H9 (cell line): ENCODE data around the gene CERS1. TPM values are rescaled to one million over a fixed set of nuclear protein-coding genes. Genes with fewer than 3 reads are reported as not detected.
"Not testable (repeated sequence)": the region's sequence is repeated elsewhere in the genome, so short reads cannot be mapped to it uniquely, and the experiment has no call there.

Experiments used
- DNase-seq: peaks from one replicate; pipeline ENCODE4 v3.0.0-alpha.2; 2017
- H2AFZ ChIP-seq: one replicate; pipeline ENCODE4 v1.6.1; 2013; ENCODE audit warnings: mild to moderate bottlenecking, low read length, control low read depth, moderate library complexity
- H2AK5ac ChIP-seq: 2 replicates; pipeline ENCODE4 v1.6.1; 2013; ENCODE audit warnings: low read length, control low read depth, mixed read lengths; ENCODE audit not compliant: insufficient read length
- H2BK120ac ChIP-seq: one replicate; pipeline ENCODE4 v1.6.1; 2013; ENCODE audit warnings: low read depth, mild to moderate bottlenecking, low read length, control low read depth, inconsistent platforms; ENCODE audit not compliant: poor library complexity, severe bottlenecking
- H2BK12ac ChIP-seq: 2 replicates; pipeline ENCODE4 v1.6.1; 2013; ENCODE audit warnings: low read length, control low read depth, mixed read lengths, low read depth; ENCODE audit not compliant: insufficient read length
- H2BK15ac ChIP-seq: 2 replicates; pipeline ENCODE4 v1.6.1; 2013; ENCODE audit warnings: low read depth, low read length, control low read depth
- H2BK20ac ChIP-seq: one replicate; pipeline ENCODE4 v1.6.1; 2013; ENCODE audit warnings: low read depth, mild to moderate bottlenecking, low read length, control low read depth, inconsistent platforms; ENCODE audit not compliant: poor library complexity, severe bottlenecking
- H2BK5ac ChIP-seq: 2 replicates; pipeline ENCODE4 v1.6.1; 2013; ENCODE audit warnings: low read length, control low read depth, mixed read lengths; ENCODE audit not compliant: insufficient read length
- H3K14ac ChIP-seq: 2 replicates; pipeline ENCODE4 v1.6.1; 2013; ENCODE audit warnings: low read length, control low read depth; ENCODE audit not compliant: insufficient read depth
- H3K18ac ChIP-seq: 2 replicates; pipeline ENCODE4 v1.6.1; 2013; ENCODE audit warnings: low read depth, mild to moderate bottlenecking, mixed read lengths, low read length, control low read depth; ENCODE audit not compliant: insufficient read length
- H3K23ac ChIP-seq: 2 replicates; pipeline ENCODE4 v1.6.1; 2013; ENCODE audit warnings: low read length, control low read depth, mixed read lengths, low read depth; ENCODE audit not compliant: insufficient read length
- H3K23me2 ChIP-seq: 2 replicates; pipeline ENCODE4 v1.6.1; 2013; ENCODE audit warnings: low read depth, mild to moderate bottlenecking, mixed read lengths, low read length, control low read depth; ENCODE audit not compliant: insufficient read length, poor library complexity, severe bottlenecking
- H3K27ac ChIP-seq: 2 replicates; pipeline ENCODE4 v1.5.1; 2013; ENCODE audit warnings: low read length, control low read depth, mixed read lengths, low read depth; ENCODE audit not compliant: insufficient read length
- H3K27me3 ChIP-seq: 2 replicates; pipeline ENCODE4 v1.6.1; 2013; ENCODE audit warnings: low read length, control low read depth, inconsistent platforms; ENCODE audit not compliant: insufficient read depth
- H3K4ac ChIP-seq: 2 replicates; pipeline ENCODE4 v1.6.1; 2013; ENCODE audit warnings: low read depth, mild to moderate bottlenecking, control low read depth, inconsistent platforms, low read length, moderate library complexity
- H3K4me1 ChIP-seq: 2 replicates; pipeline ENCODE4 v1.6.1; 2013; ENCODE audit warnings: low read length, control low read depth, inconsistent platforms; ENCODE audit not compliant: insufficient read depth
- H3K4me2 ChIP-seq: 2 replicates; pipeline ENCODE4 v1.6.1; 2013; ENCODE audit warnings: low read length, control low read depth, mixed read lengths; ENCODE audit not compliant: insufficient read length, insufficient read depth
- H3K56ac ChIP-seq: 2 replicates; pipeline ENCODE4 v1.6.1; 2013; ENCODE audit warnings: low read depth, mild to moderate bottlenecking, mixed read lengths, low read length, control low read depth; ENCODE audit not compliant: insufficient read length
- H3K79me1 ChIP-seq: 2 replicates; pipeline ENCODE4 v1.6.1; 2013; ENCODE audit warnings: low read depth, mild to moderate bottlenecking, moderate library complexity, low read length, control low read depth, inconsistent platforms; ENCODE audit not compliant: insufficient read depth, poor library complexity, severe bottlenecking
- H3K79me2 ChIP-seq: 2 replicates; pipeline ENCODE4 v1.6.1; 2013; ENCODE audit warnings: low read length, control low read depth, inconsistent platforms; ENCODE audit not compliant: insufficient read depth
- H3K9ac ChIP-seq: 2 replicates; pipeline ENCODE4 v1.6.1; 2013; ENCODE audit warnings: low read length, control low read depth, mixed read lengths; ENCODE audit not compliant: insufficient read length; ENCODE audit errors: extremely low read depth
- H3K9me3 ChIP-seq: one replicate; pipeline ENCODE4 v1.6.1; 2013; ENCODE audit warnings: low read depth, low read length, inconsistent platforms; ENCODE audit not compliant: control insufficient read depth
- H3T11ph ChIP-seq: one replicate; pipeline ENCODE4 v1.6.1; 2013; ENCODE audit warnings: mild to moderate bottlenecking, low read length, control low read depth, inconsistent platforms
- H4K20me1 ChIP-seq: one replicate; pipeline ENCODE4 v1.6.1; 2013; ENCODE audit not compliant: control insufficient read depth, insufficient read length, insufficient read depth
- H4K5ac ChIP-seq: 2 replicates; pipeline ENCODE4 v1.6.1; 2013; ENCODE audit warnings: low read depth, mild to moderate bottlenecking, mixed read lengths, low read length, control low read depth; ENCODE audit not compliant: insufficient read length
- H4K8ac ChIP-seq: replicated peaks from 2 replicates; pipeline ENCODE4 v1.6.1; 2013; ENCODE audit warnings: low read length, control low read depth, mixed read lengths, low read depth; ENCODE audit not compliant: insufficient read length
- H4K91ac ChIP-seq: 2 replicates; pipeline ENCODE4 v1.6.1; 2013; ENCODE audit warnings: low read depth, mild to moderate bottlenecking, moderate library complexity, mixed read lengths, low read length, control low read depth; ENCODE audit not compliant: insufficient read length
- H3K27ac Mint-ChIP-seq, 3 experiments: 2 replicates in 2 of 3; 3 replicates in 1 of 3; pipeline ENCODE4 v1.8.0; 2020 to 2021; ENCODE audit warnings: mixed read lengths in 3 of 3, mild to moderate bottlenecking in 1 of 3, moderate library complexity in 1 of 3
- H3K27me3 Mint-ChIP-seq: 2 replicates; pipeline ENCODE4 v1.8.0; 2021; ENCODE audit warnings: low read depth, mild to moderate bottlenecking, moderate library complexity, mixed read lengths
- H3K36me3 Mint-ChIP-seq, 3 experiments: 2 replicates in 2 of 3; 3 replicates in 1 of 3; pipeline ENCODE4 v1.8.0; 2020 to 2021; ENCODE audit warnings: low read depth in 3 of 3, mixed read lengths in 3 of 3; ENCODE audit not compliant: insufficient read depth in 1 of 3
- H3K4me1 Mint-ChIP-seq, 2 experiments: 2 replicates each; pipeline ENCODE4 v1.8.0; 2020; ENCODE audit warnings: mixed read lengths in 2 of 2
- H3K4me3 Mint-ChIP-seq, 2 experiments: 2 replicates in 1 of 2; 3 replicates in 1 of 2; pipeline ENCODE4 v1.8.0; 2020 to 2021; ENCODE audit warnings: mild to moderate bottlenecking in 2 of 2, mixed read lengths in 2 of 2, moderate library complexity in 1 of 2
- H3K9me3 Mint-ChIP-seq, 2 experiments: 2 replicates in 1 of 2; 3 replicates in 1 of 2; pipeline ENCODE4 v1.8.0; 2020; ENCODE audit warnings: mild to moderate bottlenecking in 2 of 2, mixed read lengths in 2 of 2, moderate library complexity in 1 of 2
- WGBS: extraction: QIAGEN DNeasy Blood & Tissue Kit; methylation state at CpG from one replicate; pipeline ENCODE4 v1.1.7; 2013; ENCODE audit warnings: missing lambda C conversion rate, low lambda C conversion rate, mixed read lengths; ENCODE audit not compliant: insufficient read length; ENCODE audit errors: extremely low coverage; 5-methylcytosine and 5-hydroxymethylcytosine counted together
- total RNA-seq: library from RNA; stranded (reverse); gene quantifications from 2 replicates; pipeline ENCODE4 v1.2.1, GENCODE V29; 2021
- TF ChIP-seq, protein P1 (sequence below): fragments of 200-600 bp; sonication (generic); conservative IDR thresholded peaks from 3 replicates; pipeline ENCODE4 v1.8.0; 2021; ENCODE audit warnings: antibody characterized with exemption, mild to moderate bottlenecking

The CERS1 gene
- total RNA-seq, 1 experiment from 2014 or later: 19.3 TPM

DNA sequence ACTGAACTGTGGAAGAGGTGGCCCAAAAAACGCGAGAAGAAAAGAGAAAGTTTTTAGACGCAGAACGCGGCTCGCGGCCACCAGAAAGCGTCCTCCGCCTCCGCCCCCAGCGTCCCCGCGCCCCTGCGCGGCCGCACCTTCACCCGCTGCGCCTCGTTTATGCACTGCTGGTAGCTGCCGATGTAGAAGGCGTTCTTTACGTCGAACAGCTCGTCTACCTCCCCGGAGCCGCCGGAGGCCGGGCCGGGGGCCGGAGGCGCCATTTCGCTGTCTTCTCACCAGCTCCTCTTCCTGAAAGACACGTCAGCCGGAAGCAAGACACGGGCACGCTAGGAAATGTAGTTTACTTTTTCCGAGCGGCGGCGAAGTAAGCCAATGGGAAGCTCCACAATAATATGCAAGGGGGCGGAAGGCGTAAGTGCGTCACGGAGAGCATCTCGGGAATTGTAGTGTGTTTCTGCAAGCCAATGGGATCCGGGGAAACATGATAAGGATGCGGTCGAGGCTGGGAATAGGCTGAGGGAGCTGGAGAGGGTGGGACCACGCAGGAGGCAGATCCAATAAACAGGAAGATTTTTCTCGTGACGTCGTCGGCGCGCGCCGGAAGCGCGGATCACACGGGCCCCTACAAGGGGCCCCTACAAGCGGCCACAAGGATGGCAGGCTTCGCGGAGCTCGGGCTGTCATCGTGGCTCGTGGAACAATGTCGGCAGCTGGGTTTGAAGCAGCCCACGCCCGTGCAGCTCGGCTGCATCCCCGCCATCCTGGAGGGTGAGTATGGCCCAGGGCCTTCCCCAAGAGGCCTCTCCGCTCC, 23.3 kb upstream of the CERS1 start, which contains the start of the genes COPE and DDX49:
Gene COPE, minus strand, starts transcription at position 302 of the 814 bp plus-strand sequence. Its CDS starts 39 bp downstream, at position 263.
Gene DDX49, plus strand, starts transcription at position 630 of the 814 bp plus-strand sequence. Its CDS starts 27 bp downstream, at position 657.
- peaks cover 0 to 22% of the 10 kb centered on the region in 2 experiments for H3K4me1 Mint-ChIP-seq
- peaks cover 9% of the 10 kb centered on the region; the same call in 1 of the 2 replicates for H3K79me2 ChIP-seq
- H4K5ac ChIP-seq: no peak within 1 kb of the TSS
- H3K4me1 ChIP-seq: peaks cover 5% of the 10 kb centered on the region; the same call in 1 of the 2 replicates
- H3K23me2 ChIP-seq: peaks cover 13% of the 10 kb centered on the region
- H3K27me3 ChIP-seq: no peaks in the 10 kb centered on the region
- peaks cover 14 to 42% (median 28%) of the 10 kb centered on the region in 3 experiments; a peak in 6 of 7 replicates for H3K36me3 Mint-ChIP-seq
- WGBS: no CpG with 5 or more reads among the region's 72 CpGs
- H3T11ph ChIP-seq: no peak within 1 kb of the TSS
- H2BK20ac ChIP-seq: no peak within 1 kb of the TSS
- no peak within 1 kb of the TSS for H3K56ac ChIP-seq
- H3K14ac ChIP-seq: peak within 1 kb of the TSS; percentile 72
- peak within 1 kb of the TSS; percentile 96 to 99 for H3K4me3 Mint-ChIP-seq
- no peak within 1 kb of the TSS for H3K4ac ChIP-seq
- H3K4me2 ChIP-seq: peak within 1 kb of the TSS; percentile 100
- H3K9me3 Mint-ChIP-seq: no peaks in the 10 kb centered on the region; a peak in 2 of 5 replicates
- H3K27ac ChIP-seq: no peak within 1 kb of the TSS
- no peak within 1 kb of the TSS for H3K23ac ChIP-seq
- no peak within 1 kb of the TSS for H2BK12ac ChIP-seq
- H2AFZ ChIP-seq: no peak within 1 kb of the TSS
- H3K9me3 ChIP-seq: no peaks in the 10 kb centered on the region
- no peak within 1 kb of the TSS for H2BK15ac ChIP-seq
- H4K91ac ChIP-seq: no peak within 1 kb of the TSS
- TF ChIP-seq, protein P1, sequence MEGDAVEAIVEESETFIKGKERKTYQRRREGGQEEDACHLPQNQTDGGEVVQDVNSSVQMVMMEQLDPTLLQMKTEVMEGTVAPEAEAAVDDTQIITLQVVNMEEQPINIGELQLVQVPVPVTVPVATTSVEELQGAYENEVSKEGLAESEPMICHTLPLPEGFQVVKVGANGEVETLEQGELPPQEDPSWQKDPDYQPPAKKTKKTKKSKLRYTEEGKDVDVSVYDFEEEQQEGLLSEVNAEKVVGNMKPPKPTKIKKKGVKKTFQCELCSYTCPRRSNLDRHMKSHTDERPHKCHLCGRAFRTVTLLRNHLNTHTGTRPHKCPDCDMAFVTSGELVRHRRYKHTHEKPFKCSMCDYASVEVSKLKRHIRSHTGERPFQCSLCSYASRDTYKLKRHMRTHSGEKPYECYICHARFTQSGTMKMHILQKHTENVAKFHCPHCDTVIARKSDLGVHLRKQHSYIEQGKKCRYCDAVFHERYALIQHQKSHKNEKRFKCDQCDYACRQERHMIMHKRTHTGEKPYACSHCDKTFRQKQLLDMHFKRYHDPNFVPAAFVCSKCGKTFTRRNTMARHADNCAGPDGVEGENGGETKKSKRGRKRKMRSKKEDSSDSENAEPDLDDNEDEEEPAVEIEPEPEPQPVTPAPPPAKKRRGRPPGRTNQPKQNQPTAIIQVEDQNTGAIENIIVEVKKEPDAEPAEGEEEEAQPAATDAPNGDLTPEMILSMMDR: no peak
- H3K18ac ChIP-seq: peak within 1 kb of the TSS; percentile 71
- H4K8ac ChIP-seq: no peak within 1 kb of the TSS
- peak; percentile 99 for DNase-seq
- no peak within 1 kb of the TSS for H2BK120ac ChIP-seq
- peak within 1 kb of the TSS; percentile 24 for H2BK5ac ChIP-seq
- H3K9ac ChIP-seq: peak within 1 kb of the TSS; percentile 92
- peak within 1 kb of the TSS; percentile 91 to 93 (median 91); a peak in 6 of 7 replicates for H3K27ac Mint-ChIP-seq
- H3K27me3 Mint-ChIP-seq: no peaks in the 10 kb centered on the region; the same call in none of the 2 replicates
- H2AK5ac ChIP-seq: no peak within 1 kb of the TSS
- H4K20me1 ChIP-seq: no peaks in the 10 kb centered on the region
- H3K79me1 ChIP-seq: peaks cover 7% of the 10 kb centered on the region

DNA sequence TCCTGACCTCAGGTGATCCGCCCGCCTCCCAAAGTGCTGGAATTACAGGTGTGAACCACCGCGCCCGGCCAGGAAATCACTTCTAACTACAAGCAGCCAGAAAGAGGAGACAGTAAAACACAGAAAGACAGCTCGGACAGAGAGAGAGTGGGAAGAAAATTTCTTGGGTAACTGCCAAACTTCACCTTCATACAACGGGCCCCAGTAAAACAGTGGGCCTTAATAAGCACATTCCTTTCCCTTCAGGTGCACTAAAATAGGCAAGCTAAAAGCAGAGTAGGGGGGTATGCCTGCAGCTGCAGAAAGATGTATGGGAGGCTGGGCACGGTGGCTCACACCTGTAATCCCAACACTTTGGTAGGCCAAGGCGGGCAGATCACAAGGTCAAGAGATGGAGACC, 21.6 kb upstream of the CERS1 start:
- H3K79me1 ChIP-seq, H3T11ph ChIP-seq, H3K14ac ChIP-seq, H3K27me3 Mint-ChIP-seq, H2AFZ ChIP-seq, H3K27ac Mint-ChIP-seq, H3K27me3 ChIP-seq, H3K9ac ChIP-seq, H4K8ac ChIP-seq, DNase-seq, H3K27ac ChIP-seq, H3K4me1 ChIP-seq, H3K4ac ChIP-seq, H4K5ac ChIP-seq, H2BK5ac ChIP-seq, H3K79me2 ChIP-seq, H3K18ac ChIP-seq, H4K20me1 ChIP-seq, H2BK20ac ChIP-seq, H4K91ac ChIP-seq, H2BK12ac ChIP-seq, H3K23ac ChIP-seq, H3K56ac ChIP-seq, H3K9me3 Mint-ChIP-seq, H3K9me3 ChIP-seq, H2BK120ac ChIP-seq, H2BK15ac ChIP-seq, H2AK5ac ChIP-seq, H3K4me2 ChIP-seq: not testable (repeated sequence)
- peaks cover 17 to 37% (median 24%) of the 10 kb centered on the region in 3 experiments; a peak in 6 of 7 replicates for H3K36me3 Mint-ChIP-seq
- peaks cover 13% of the 10 kb centered on the region for H3K23me2 ChIP-seq
- H3K4me3 Mint-ChIP-seq: peak overlapping the region; percentile 69 to 96
- WGBS: no CpG with 5 or more reads among the region's 9 CpGs
- H3K4me1 Mint-ChIP-seq: peaks cover 0 to 22% of the 10 kb centered on the region in 2 experiments
